Smooth muscle cell (in vitro differentiated cells): Measurements from ENCODE around the gene MON1B. TPM values are rescaled to one million over a fixed set of nuclear protein-coding genes. Genes with fewer than 3 reads are reported as not detected.
"Not testable (repeated sequence)": the region's sequence is repeated elsewhere in the genome, so short reads cannot be mapped to it uniquely, and the experiment has no call there.

Experiments
- DNase-seq: peaks from one replicate; lab custom pipeline; 2025; ENCODE audit not compliant: unreplicated experiment; lab: John Stamatoyannopoulos, UW
- H2AFZ ChIP-seq: fragments of 200-600 bp; sonication (generic); 2 replicates; pipeline ENCODE4 v1.6.0; 2016; ENCODE audit warnings: antibody characterized with exemption, low read depth, mild to moderate bottlenecking
- H3F3A ChIP-seq: fragments of 200-600 bp; sonication (generic); 2 replicates; pipeline ENCODE4 v1.6.0; 2017; ENCODE audit warnings: antibody characterized with exemption, low read depth
- H3K27ac ChIP-seq: fragments of 200-600 bp; sonication (generic); 2 replicates; pipeline ENCODE4 v1.5.1; 2016; ENCODE audit warnings: low read depth, mild to moderate bottlenecking
- H3K27me3 ChIP-seq: fragments of 200-600 bp; sonication (generic); 2 replicates; pipeline ENCODE4 v1.6.1; 2016; ENCODE audit warnings: low read depth, mild to moderate bottlenecking
- H3K36me3 ChIP-seq: fragments of 200-600 bp; sonication (generic); 2 replicates; pipeline ENCODE4 v1.5.1; 2016; ENCODE audit warnings: low read depth
- H3K4me1 ChIP-seq: fragments of 200-600 bp; sonication (generic); 2 replicates; pipeline ENCODE4 v1.5.1; 2016; ENCODE audit warnings: low read depth
- H3K4me2 ChIP-seq: fragments of 200-600 bp; sonication (generic); 2 replicates; pipeline ENCODE4 v1.6.0; 2016; ENCODE audit warnings: mild to moderate bottlenecking
- H3K4me3 ChIP-seq: fragments of 200-600 bp; sonication (generic); 2 replicates; pipeline ENCODE4 v1.5.1; 2016; ENCODE audit warnings: mild to moderate bottlenecking
- H3K79me2 ChIP-seq: fragments of 200-600 bp; sonication (generic); 2 replicates; pipeline ENCODE4 v1.6.0; 2016; ENCODE audit warnings: low read depth, mild to moderate bottlenecking
- H3K9ac ChIP-seq: fragments of 200-600 bp; sonication (generic); 2 replicates; pipeline ENCODE4 v1.6.0; 2016; ENCODE audit warnings: low read depth
- H3K9me3 ChIP-seq: fragments of 200-600 bp; sonication (generic); replicated peaks from 2 replicates; pipeline ENCODE4 v1.5.1; 2016; ENCODE audit warnings: low read depth
- H4K20me1 ChIP-seq: fragments of 200-600 bp; sonication (generic); 2 replicates; pipeline ENCODE4 v1.6.0; 2016; ENCODE audit warnings: low read depth
- CTCF ChIP-seq: fragments of 200-600 bp; sonication (generic); IDR thresholded peaks from 2 replicates; pipeline ENCODE4 v1.5.1; 2017; ENCODE audit warnings: borderline replicate concordance, mild to moderate bottlenecking, antibody characterized with exemption; ENCODE audit not compliant: insufficient read depth, poor library complexity, severe bottlenecking
- whole genome bisulfite sequencing: methylation state at CpG from one replicate; pipeline ENCODE4 v1.1.7; 2016; ENCODE audit warnings: low lambda C conversion rate; 5-methylcytosine and 5-hydroxymethylcytosine counted together
- polyA plus RNA-seq: library from polyadenylated mRNA; unstranded; fragments of >200 nt; fragmentation: Nextera tagmentation; extraction: Ambion mirVana; gene quantifications from 2 replicates; pipeline ENCODE4 v1.2.1, GENCODE V29; 2016
- total RNA-seq: library from RNA; depleted of rRNA; stranded (reverse); fragments of >200 nt; gene quantifications from 2 replicates; pipeline ENCODE4 v1.2.3, GENCODE V29; 2014

The MON1B gene
- total and polyA plus RNA-seq, 2 experiments from 2014 or later: 8.0 to 20.9 TPM

DNA sequence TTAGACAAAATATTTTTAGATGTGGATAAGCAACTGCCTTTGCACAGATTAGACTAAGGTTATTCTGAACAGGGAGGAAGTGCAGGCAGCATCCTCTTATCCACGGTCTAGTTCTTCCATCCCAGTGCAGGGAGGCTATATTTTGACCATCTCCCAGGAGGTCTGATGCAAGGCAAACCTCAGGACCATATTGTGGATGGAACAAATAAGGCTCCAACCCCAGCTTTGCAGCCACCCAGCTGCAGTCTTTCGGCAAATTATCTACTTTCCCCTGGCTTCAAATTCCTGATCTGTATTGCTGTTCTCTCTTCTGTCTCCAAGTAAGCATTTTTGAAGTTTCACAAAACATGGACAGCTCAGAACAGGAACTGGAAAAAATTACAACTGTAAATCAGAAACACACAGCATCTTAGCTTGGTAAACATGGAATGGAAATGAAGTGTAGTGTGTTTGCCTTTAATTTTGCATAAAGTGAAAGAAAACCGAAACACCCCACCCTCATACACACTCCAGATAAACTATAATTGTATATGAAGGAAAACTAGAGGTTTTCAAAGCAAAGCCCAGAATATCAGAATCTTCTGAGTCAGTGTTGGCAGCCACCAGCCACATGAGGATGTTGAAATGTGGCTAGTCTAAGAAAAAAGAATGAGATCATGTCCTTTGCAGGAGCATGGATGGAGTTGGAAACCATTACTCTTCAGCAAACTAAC, 33.5 kb upstream of the MON1B start:
- H3K4me1 ChIP-seq: no peaks in the 10 kb centered on the region
- H2AFZ ChIP-seq: peak overlapping the region; percentile 77
- H3K4me2 ChIP-seq: no peak overlapping the region
- H3K27me3 ChIP-seq: peaks cover 4% of the 10 kb centered on the region
- DNase-seq: no peak
- WGBS: 37% methylated on average over 3 of the region's 3 CpGs
- H3K36me3 ChIP-seq: no peaks in the 10 kb centered on the region
- no peaks in the 10 kb centered on the region for H3K79me2 ChIP-seq
- no peaks in the 10 kb centered on the region for H4K20me1 ChIP-seq
- H3K9me3 ChIP-seq: no peaks in the 10 kb centered on the region
- no peaks in the 10 kb centered on the region for H3F3A ChIP-seq
- TF ChIP-seq CTCF: no peak
- H3K4me3 ChIP-seq: no peak overlapping the region
- H3K27ac ChIP-seq: peak overlapping the region; percentile 11
- no peak overlapping the region for H3K9ac ChIP-seq

GRCh38 chr16:77158293-77158692, 32.7 kb upstream of the MON1B start:
- no peak for DNase-seq
- Histone ChIP-seq H3K4me2 (no peak overlapping the region), H3K9ac (no peak overlapping the region), H2AFZ (no peak overlapping the region), H3F3A (no peaks in the 10 kb centered on the region), H3K9me3 (no peaks in the 10 kb centered on the region), H3K79me2 (no peaks in the 10 kb centered on the region), H3K27ac (no peak overlapping the region), H3K27me3 (peaks cover 7% of the 10 kb centered on the region), H3K36me3 (no peaks in the 10 kb centered on the region), H3K4me3 (no peak overlapping the region), H4K20me1 (no peaks in the 10 kb centered on the region), H3K4me1 (no peaks in the 10 kb centered on the region)
- TF ChIP-seq CTCF: no peak
- WGBS: 77% methylated on average over 6 of the region's 6 CpGs

- no peak for TF ChIP-seq CTCF
- Histone ChIP-seq H3K27me3 (peaks cover 14% of the 10 kb centered on the region), H3K4me3 (no peak overlapping the region), H3F3A (no peaks in the 10 kb centered on the region), H3K9ac (no peak overlapping the region), H2AFZ (no peak overlapping the region), H3K27ac (no peak overlapping the region), H3K79me2 (no peaks in the 10 kb centered on the region), H3K4me2 (no peak overlapping the region), H3K9me3 (no peaks in the 10 kb centered on the region), H3K4me1 (no peaks in the 10 kb centered on the region), H3K36me3 (no peaks in the 10 kb centered on the region), H4K20me1 (no peaks in the 10 kb centered on the region)
- no peak for DNase-seq
- 83% methylated on average over 2 of the region's 2 CpGs for WGBS
These were observed 26.0 kb upstream of the MON1B start for GRCh38 chr16:77165006-77165405.

DNA sequence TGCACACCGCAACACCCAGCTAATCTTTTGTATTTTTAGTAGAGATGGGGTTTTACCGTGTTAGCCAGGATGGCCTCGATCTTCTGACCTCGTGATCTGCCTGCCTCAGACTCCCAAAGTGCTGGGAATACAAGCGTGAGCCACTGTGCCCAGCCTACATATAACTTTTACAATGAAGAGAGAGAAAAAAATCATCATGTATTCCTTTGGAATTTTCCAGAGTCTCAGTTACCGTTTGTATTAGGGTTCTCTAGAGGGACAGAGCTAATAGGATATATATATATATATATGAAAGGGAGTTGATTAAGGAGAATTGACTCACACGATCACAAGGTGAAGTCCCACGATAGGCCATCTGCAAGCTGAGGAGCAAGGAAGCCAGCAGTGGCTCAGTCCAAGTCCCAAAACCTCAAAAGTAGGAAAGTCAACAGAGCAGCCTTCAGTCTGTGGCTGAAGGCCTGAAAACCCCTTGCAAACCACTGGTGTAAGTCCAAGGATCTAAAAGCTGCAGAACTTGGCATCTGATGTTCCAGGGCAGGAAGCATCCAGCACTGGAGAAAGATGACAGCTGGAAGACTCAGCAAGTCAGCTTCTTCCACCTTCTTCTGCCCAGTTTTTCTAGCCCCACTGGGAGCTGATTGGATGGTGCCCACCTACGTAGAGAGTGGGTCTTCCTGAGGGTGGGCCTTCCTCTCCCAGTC, 25.3 kb upstream of the MON1B start:
- H3K4me1 ChIP-seq, H3K36me3 ChIP-seq, H3K79me2 ChIP-seq, H3K4me3 ChIP-seq, H3K9ac ChIP-seq, H4K20me1 ChIP-seq, H2AFZ ChIP-seq, DNase-seq, H3F3A ChIP-seq, H3K4me2 ChIP-seq, H3K27ac ChIP-seq, H3K9me3 ChIP-seq: not testable (repeated sequence)
- 93% methylated on average over 9 of the region's 9 CpGs for WGBS
- H3K27me3 ChIP-seq: peaks cover 14% of the 10 kb centered on the region
